Esophagus squamous epithelium (tissue), 4 donors: ENCODE measurements around the gene SIGLEC9.
"Not testable (repeated sequence)": the region's sequence is repeated elsewhere in the genome, so short reads cannot be mapped to it uniquely, and the experiment has no call there.

Experiments used
- POLR2A ChIP-seq, 4 donors: fragments of 450-650 bp; IDR thresholded peaks; one replicate each; pipeline ENCODE4 v1.6.1; 2017; ENCODE audit warnings: antibody characterized with exemption in 4 of 4, mild to moderate bottlenecking in 4 of 4, moderate library complexity in 3 of 4
- TF ChIP-seq, protein P1 (sequence below), 6 experiments: fragments of 450-650 bp in 4 of 6; fragments of 200-600 bp in 2 of 6; sonication (generic) in 2 of 6; IDR thresholded peaks; one replicate each; pipeline ENCODE4 v1.5.1; 2016 to 2019; ENCODE audit warnings: antibody characterized with exemption in 6 of 6, mild to moderate bottlenecking in 4 of 6, moderate library complexity in 4 of 6

DNA sequence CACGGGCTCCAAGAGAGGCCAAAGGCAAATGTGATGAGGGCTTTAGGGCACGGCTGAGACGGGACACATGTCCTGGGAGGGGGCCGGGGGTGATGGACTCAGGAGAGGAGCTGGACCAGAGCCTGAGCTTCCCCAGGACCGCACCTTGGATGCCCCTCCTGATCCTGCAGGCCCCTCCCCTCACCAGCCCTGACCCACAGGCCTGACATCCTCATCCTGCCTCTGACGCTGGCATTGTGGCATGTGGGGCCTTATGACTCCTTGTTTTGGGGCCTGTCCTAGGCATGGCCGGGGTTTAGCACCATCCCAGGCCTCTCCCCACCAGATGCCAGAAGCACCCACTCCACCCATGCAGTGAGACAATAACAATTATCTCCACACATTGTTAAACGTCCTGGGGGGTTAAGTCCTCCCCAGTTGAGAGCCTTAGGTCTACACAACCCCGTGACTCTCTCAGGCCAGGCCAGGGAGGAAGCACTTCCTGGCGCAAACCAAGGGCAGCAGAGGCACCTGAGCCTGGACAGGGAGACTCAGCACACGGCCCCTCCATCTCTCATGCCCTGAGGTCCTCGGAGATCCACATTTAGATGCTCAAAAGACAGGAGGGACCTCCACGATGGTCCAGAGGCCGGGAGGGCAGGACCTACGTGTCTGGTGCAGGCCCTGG, 18.2 kb downstream of the SIGLEC9 start:
- TF ChIP-seq POLR2A (IDR thresholded peaks at IDR 0.05): not testable (repeated sequence)
- TF ChIP-seq, protein P1, sequence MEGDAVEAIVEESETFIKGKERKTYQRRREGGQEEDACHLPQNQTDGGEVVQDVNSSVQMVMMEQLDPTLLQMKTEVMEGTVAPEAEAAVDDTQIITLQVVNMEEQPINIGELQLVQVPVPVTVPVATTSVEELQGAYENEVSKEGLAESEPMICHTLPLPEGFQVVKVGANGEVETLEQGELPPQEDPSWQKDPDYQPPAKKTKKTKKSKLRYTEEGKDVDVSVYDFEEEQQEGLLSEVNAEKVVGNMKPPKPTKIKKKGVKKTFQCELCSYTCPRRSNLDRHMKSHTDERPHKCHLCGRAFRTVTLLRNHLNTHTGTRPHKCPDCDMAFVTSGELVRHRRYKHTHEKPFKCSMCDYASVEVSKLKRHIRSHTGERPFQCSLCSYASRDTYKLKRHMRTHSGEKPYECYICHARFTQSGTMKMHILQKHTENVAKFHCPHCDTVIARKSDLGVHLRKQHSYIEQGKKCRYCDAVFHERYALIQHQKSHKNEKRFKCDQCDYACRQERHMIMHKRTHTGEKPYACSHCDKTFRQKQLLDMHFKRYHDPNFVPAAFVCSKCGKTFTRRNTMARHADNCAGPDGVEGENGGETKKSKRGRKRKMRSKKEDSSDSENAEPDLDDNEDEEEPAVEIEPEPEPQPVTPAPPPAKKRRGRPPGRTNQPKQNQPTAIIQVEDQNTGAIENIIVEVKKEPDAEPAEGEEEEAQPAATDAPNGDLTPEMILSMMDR (IDR thresholded peaks at IDR 0.05): not testable (repeated sequence)
